Measurements from ENCODE around the gene CPNE7. TPM values are rescaled to one million over a fixed set of nuclear protein-coding genes. Genes with fewer than 3 reads are reported as not detected.
"Not testable (repeated sequence)": the region's sequence is repeated elsewhere in the genome, so short reads cannot be mapped to it uniquely, and the experiment has no call there.

Gene CPNE7
- total RNA-seq, 1 donor from 2014 or later: 56.0 TPM

DNA sequence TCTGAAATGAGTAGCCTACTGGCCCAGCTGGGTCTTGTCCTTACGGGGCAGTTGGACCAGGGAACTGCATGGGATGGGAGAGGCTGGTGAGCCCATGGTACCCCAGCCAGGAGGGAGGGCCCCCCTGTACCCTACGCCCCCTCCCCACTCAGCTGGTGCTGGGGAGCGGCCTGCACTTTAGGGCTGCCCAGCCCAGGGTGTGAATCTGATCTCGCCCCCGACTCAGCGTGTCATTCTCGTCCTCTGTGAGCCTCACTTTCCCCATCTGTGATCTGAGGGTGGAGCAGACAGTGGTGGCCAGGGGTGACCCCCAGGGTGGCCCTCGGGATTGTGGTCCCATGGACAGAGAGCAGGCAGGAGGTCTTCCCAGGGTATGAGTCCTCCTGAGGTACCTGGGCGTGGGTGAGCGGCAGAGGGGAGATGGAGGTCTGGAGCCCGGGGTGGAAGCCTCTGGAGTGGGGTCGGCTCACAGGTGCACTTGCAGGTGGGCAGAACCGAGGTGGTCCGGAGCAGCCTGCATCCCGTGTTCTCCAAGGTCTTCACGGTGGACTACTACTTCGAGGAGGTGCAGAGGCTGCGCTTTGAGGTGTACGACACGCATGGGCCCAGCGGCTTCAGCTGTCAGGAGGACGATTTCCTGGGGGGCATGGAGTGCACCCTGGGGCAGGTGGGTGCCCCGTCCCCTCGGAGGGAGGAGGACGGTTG is 1.6 kb downstream of the CPNE7 start:
- peaks cover 4% of the 10 kb centered on the region for H3K36me3 Mint-ChIP-seq (ENCODE audit: low read depth)
- peaks cover 16% of the 10 kb centered on the region for H3K27me3 Mint-ChIP-seq
- no peaks in the 10 kb centered on the region for H3K9me3 Mint-ChIP-seq
- H3K4me1 Mint-ChIP-seq: peaks cover 3% of the 10 kb centered on the region
- no peak overlapping the region for H3K27ac Mint-ChIP-seq
- H3K4me3 Mint-ChIP-seq: peak overlapping the region; percentile 60
- intact Hi-C loops (cut with micrococcal nuclease): no loop called here
- no peak for DNase-seq

- Mint-ChIP-seq H3K27ac (no peak overlapping the region), H3K27me3 (peaks cover 5% of the 10 kb centered on the region), H3K4me3 (no peak overlapping the region), H3K36me3 (ENCODE audit: low read depth) (peaks cover 4% of the 10 kb centered on the region), H3K9me3 (no peaks in the 10 kb centered on the region), H3K4me1 (no peaks in the 10 kb centered on the region)
- no peak for DNase-seq
- intact Hi-C loops (cut with micrococcal nuclease): no loop called here
Measured at GRCh38 chr16:89579351-89579750, 3.8 kb downstream of the CPNE7 start.

GRCh38 chr16:89581045-89581695 is 5.6 kb downstream of the CPNE7 start:
- Mint-ChIP-seq H3K9me3 (no peaks in the 10 kb centered on the region), H3K4me3 (no peak overlapping the region), H3K27me3 (peaks cover 5% of the 10 kb centered on the region), H3K36me3 (ENCODE audit: low read depth) (peaks cover 4% of the 10 kb centered on the region), H3K4me1 (no peaks in the 10 kb centered on the region), H3K27ac (no peak overlapping the region)
- intact Hi-C loops (cut with micrococcal nuclease): no loop called here
- DNase-seq: no peak

GRCh38 chr16:89581861-89582563 is 6.5 kb downstream of the CPNE7 start:
- Mint-ChIP-seq H3K9me3 (no peaks in the 10 kb centered on the region), H3K27me3 (peaks cover 5% of the 10 kb centered on the region), H3K4me3 (no peak overlapping the region), H3K36me3 (ENCODE audit: low read depth) (peaks cover 8% of the 10 kb centered on the region), H3K4me1 (no peaks in the 10 kb centered on the region), H3K27ac (no peak overlapping the region)
- no peak for DNase-seq
- intact Hi-C loops (cut with micrococcal nuclease): no loop called here

- no peak for DNase-seq
- H3K27me3 Mint-ChIP-seq: peaks cover 2% of the 10 kb centered on the region
- peaks cover 6% of the 10 kb centered on the region for H3K36me3 Mint-ChIP-seq (ENCODE audit: low read depth)
- H3K4me3 Mint-ChIP-seq: no peak overlapping the region
- H3K4me1 Mint-ChIP-seq: no peaks in the 10 kb centered on the region
- intact Hi-C loops (cut with micrococcal nuclease): no loop called here
- no peak overlapping the region for H3K27ac Mint-ChIP-seq
- no peaks in the 10 kb centered on the region for H3K9me3 Mint-ChIP-seq
Measured at GRCh38 chr16:89582614-89583196, 7.1 kb downstream of the CPNE7 start.

- intact Hi-C loops (cut with micrococcal nuclease): no loop called here
- no peak for DNase-seq
- H3K9me3 Mint-ChIP-seq: no peaks in the 10 kb centered on the region
- H3K27me3 Mint-ChIP-seq: peaks cover under 1% of the 10 kb centered on the region
- H3K36me3 Mint-ChIP-seq (ENCODE audit: low read depth): peaks cover 4% of the 10 kb centered on the region
- H3K27ac Mint-ChIP-seq: no peak overlapping the region
- no peak overlapping the region for H3K4me3 Mint-ChIP-seq
- H3K4me1 Mint-ChIP-seq: no peaks in the 10 kb centered on the region
Measured at GRCh38 chr16:89583197-89583894, 7.8 kb downstream of the CPNE7 start.

DNA sequence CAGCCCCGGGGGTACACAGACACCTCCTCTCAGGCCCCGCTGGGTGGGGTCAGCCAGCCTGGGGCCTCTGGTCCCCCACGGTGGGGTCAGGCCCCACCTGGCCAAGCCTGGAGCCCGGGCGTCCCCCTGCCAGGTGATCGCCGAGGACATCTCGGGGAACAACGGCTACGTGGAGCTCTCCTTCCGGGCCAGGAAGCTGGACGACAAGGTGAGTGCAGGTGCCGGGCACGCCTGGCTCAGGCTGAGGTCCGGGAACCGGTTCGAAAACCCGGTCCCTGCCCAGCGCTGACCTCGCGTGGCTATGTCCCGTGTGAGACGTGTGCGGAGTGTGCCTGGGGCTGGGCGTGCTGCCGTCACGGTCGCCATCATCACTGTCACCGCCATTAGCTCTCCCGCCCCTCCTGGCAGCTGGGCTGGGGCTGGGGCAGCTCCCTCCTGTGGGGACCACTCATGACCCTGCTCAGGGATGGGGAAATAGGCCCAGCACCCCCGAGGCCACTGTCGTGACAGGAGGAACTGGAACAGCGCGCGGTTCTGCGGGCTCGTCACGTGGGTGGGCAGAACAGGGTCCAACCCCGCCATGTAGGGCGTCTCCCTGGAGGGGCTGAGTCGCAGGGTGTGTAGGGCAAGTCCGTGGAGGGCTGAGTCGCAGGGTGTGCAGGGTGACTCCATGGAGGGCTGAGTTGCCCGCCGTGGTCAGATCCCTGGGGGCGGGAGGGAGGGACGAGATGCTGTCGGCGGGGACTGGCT is 8.5 kb downstream of the CPNE7 start:
- Mint-ChIP-seq H3K4me3 (no peak overlapping the region), H3K36me3 (ENCODE audit: low read depth) (peaks cover 6% of the 10 kb centered on the region), H3K4me1 (no peaks in the 10 kb centered on the region), H3K27me3 (no peaks in the 10 kb centered on the region), H3K9me3 (no peaks in the 10 kb centered on the region), H3K27ac (no peak overlapping the region)
- intact Hi-C loops (cut with micrococcal nuclease): no loop called here
- DNase-seq: no peak

GRCh38 chr16:89584768-89585549 is 9.4 kb downstream of the CPNE7 start:
- intact Hi-C loops (cut with micrococcal nuclease): no loop called here
- DNase-seq: no peak
- no peaks in the 10 kb centered on the region for H3K27me3 Mint-ChIP-seq
- H3K4me3 Mint-ChIP-seq: no peak overlapping the region
- peaks cover 6% of the 10 kb centered on the region for H3K36me3 Mint-ChIP-seq (ENCODE audit: low read depth)
- no peak overlapping the region for H3K27ac Mint-ChIP-seq
- H3K4me1 Mint-ChIP-seq: no peaks in the 10 kb centered on the region
- no peaks in the 10 kb centered on the region for H3K9me3 Mint-ChIP-seq

DNA sequence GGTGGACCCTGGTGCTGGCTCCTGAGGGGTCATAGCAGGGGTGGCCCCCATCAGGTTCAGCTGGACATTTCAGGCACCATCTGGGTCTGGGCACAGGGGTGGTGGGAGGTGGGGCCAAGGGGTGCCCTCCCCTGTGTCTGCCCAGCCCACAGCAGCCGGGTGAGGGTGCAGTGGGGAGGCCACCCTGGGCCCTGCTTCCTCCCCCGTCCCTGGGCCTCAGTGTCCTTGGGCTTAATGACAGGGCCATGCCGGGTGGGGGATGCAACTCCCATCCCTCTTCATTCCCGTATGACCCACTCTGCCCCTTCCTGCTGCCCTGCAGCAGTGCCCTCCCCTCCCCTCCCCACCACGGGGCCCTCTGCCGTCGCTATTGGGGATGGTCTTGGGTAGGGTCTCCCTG is 10.7 kb downstream of the CPNE7 start:
- H3K4me3 Mint-ChIP-seq: no peak overlapping the region
- DNase-seq: no peak
- H3K27me3 Mint-ChIP-seq: no peaks in the 10 kb centered on the region
- no peaks in the 10 kb centered on the region for H3K4me1 Mint-ChIP-seq
- no peaks in the 10 kb centered on the region for H3K9me3 Mint-ChIP-seq
- intact Hi-C loops (cut with micrococcal nuclease): no loop called here
- H3K27ac Mint-ChIP-seq: no peak overlapping the region
- peaks cover 6% of the 10 kb centered on the region for H3K36me3 Mint-ChIP-seq (ENCODE audit: low read depth)

DNA sequence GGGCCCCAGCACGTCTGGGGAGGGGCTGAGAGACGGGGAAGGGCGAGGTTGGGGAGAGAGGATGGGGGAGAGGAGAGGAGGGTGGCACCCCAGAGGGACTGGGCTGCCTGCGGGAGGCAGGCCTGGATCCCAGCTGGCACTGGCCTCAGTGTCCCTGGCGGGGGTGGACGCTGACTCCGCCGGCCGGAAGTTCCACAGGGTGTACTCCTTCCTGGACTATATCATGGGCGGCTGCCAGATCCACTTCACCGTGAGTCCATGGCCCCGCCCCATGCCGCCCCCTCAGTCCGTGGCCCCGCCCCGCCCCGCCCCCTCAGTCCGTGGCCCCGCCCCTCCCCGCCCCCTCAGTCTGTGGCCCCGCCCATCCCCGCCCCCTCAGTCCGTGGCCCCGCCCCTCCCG is 11.3 kb downstream of the CPNE7 start:
- no peaks in the 10 kb centered on the region for H3K4me1 Mint-ChIP-seq
- peaks cover 6% of the 10 kb centered on the region for H3K36me3 Mint-ChIP-seq (ENCODE audit: low read depth)
- peak overlapping the region; percentile 25 for H3K27ac Mint-ChIP-seq
- H3K4me3 Mint-ChIP-seq: no peak overlapping the region
- no peak for DNase-seq
- H3K9me3 Mint-ChIP-seq: no peaks in the 10 kb centered on the region
- no peaks in the 10 kb centered on the region for H3K27me3 Mint-ChIP-seq
- intact Hi-C loops (cut with micrococcal nuclease): no loop called here

GRCh38 chr16:89587676-89588075 is 12.1 kb downstream of the CPNE7 start:
- H3K9me3 Mint-ChIP-seq; H3K27ac Mint-ChIP-seq; intact Hi-C loops (cut with micrococcal nuclease); H3K4me1 Mint-ChIP-seq; H3K27me3 Mint-ChIP-seq; DNase-seq; H3K36me3 Mint-ChIP-seq (ENCODE audit: low read depth); H3K4me3 Mint-ChIP-seq: not testable (repeated sequence)

DNA sequence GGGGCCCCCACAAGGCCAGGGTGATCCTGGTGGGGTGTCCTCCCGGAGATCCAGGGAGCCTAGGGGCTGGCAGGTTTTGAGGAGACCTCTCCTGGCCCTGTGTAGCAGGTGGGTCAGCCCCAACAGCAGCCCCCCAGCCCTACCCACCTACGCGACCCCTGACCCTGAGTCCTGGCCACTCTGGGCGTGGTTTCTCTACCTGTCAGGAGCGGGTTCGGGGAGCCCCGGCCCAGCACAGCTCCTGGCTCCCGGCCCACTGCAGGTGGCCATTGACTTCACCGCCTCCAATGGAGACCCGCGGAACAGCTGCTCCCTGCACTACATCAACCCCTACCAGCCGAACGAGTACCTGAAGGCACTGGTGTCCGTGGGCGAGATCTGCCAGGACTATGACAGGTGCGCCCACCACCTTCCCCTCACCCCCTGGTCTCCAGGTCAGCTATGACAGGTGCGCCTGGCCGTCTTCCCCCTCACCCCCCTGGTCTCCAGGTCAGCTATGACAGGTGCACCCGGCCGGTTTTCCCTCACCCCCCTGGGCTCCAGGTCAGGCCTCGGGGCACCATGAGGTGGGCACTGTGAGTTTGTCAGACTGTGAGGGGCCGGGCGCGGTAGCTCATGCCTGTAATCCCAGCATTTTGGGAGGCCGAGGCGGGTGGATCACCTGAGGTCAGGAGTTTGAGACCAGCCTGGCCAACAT is 13.0 kb downstream of the CPNE7 start:
- Mint-ChIP-seq H3K36me3 (ENCODE audit: low read depth) (peaks cover 6% of the 10 kb centered on the region), H3K4me1 (peaks cover 1% of the 10 kb centered on the region), H3K9me3 (no peaks in the 10 kb centered on the region), H3K4me3 (no peak overlapping the region), H3K27me3 (no peaks in the 10 kb centered on the region), H3K27ac (no peak overlapping the region)
- intact Hi-C loops (cut with micrococcal nuclease): no loop called here
- no peak for DNase-seq
